ENCODE measurements around the gene PSMD8.

PSMD8 gene

DNA sequence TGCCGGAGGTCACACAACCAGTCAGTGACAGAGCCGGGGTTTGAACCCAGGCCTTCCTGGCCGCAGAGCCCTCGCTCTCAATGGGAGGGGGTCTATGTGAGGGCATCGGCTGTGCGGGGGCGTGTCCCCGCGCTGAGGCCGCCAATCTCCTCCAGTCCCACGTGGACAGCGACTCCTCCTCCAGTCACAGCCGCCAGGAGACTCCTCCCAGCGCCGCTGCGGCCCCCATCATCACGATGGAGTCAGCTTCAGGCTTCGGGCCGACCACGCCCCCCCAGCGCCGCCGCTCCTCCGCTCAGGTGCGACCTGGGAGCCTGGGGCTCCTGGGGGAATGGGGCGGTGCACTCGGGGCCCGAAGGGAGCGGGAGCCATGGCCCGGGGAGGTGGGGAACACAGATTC, 20.1 kb downstream of the PSMD8 start:
- DNase-seq (ENCODE audit: low spot score), result peak; percentile 86
- TF ChIP-seq, protein P1, sequence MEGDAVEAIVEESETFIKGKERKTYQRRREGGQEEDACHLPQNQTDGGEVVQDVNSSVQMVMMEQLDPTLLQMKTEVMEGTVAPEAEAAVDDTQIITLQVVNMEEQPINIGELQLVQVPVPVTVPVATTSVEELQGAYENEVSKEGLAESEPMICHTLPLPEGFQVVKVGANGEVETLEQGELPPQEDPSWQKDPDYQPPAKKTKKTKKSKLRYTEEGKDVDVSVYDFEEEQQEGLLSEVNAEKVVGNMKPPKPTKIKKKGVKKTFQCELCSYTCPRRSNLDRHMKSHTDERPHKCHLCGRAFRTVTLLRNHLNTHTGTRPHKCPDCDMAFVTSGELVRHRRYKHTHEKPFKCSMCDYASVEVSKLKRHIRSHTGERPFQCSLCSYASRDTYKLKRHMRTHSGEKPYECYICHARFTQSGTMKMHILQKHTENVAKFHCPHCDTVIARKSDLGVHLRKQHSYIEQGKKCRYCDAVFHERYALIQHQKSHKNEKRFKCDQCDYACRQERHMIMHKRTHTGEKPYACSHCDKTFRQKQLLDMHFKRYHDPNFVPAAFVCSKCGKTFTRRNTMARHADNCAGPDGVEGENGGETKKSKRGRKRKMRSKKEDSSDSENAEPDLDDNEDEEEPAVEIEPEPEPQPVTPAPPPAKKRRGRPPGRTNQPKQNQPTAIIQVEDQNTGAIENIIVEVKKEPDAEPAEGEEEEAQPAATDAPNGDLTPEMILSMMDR (IDR thresholded peaks at IDR 0.05; ENCODE audit: extremely low read depth, missing control alignments), result no peak

GRCh38 chr19:38395381-38396114, 21.2 kb downstream of the PSMD8 start:
- peak; percentile 68 for DNase-seq (ENCODE audit: low spot score)
- TF ChIP-seq, protein P1 (IDR thresholded peaks at IDR 0.05; ENCODE audit: extremely low read depth, missing control alignments), result no peak

DNA sequence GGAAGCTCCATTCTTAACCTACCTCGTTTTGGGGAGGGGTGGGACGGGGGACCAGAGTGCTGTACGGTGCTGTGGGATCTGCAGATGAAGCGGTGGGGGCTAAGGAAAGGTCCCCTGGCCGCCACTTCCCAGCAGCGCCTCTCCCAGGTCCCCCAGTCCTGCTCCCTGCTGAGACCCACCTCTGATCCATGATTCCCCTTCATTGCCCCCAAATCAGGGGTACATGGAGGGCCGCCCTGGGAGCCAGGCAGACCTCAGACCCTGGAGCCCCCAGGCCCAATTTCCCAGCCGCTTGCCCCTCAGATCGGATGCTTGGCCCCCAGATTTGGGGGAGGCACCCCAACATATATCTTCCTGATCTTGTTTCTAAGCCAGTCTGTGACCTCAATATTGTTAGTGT, 24.7 kb downstream of the PSMD8 start:
- TF ChIP-seq, protein P1 (IDR thresholded peaks at IDR 0.05; ENCODE audit: extremely low read depth, missing control alignments), result no peak
- DNase-seq (ENCODE audit: low spot score), result no peak

- no peak for DNase-seq (ENCODE audit: low spot score)
- TF ChIP-seq, protein P1 (IDR thresholded peaks at IDR 0.05; ENCODE audit: extremely low read depth, missing control alignments), result no peak
Observed at GRCh38 chr19:38399537-38399936, 25.2 kb downstream of the PSMD8 start.

GRCh38 chr19:38400361-38400760, 26.0 kb downstream of the PSMD8 start:
- no peak for DNase-seq (ENCODE audit: low spot score)
- TF ChIP-seq, protein P1 (IDR thresholded peaks at IDR 0.05; ENCODE audit: extremely low read depth, missing control alignments), result no peak

DNA sequence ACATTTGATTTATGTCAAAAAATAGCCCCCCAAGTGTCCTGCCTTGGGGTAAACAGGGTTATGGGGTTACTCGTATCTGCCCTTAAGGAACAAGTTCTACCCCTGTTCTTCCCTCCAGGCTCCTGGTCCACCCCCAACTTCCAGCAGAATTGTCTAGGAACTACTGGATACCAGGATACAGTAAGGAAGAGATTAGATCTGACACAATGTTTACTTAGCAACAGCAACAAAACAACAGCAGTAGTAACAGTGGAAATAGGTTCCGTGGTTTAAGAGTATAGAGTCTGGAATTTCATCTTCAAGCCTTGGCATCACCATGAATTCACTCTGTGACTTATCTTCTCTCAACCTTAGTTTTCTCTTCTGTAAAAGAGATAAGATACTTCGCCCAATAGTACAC, 26.8 kb downstream of the PSMD8 start:
- TF ChIP-seq, protein P1 (IDR thresholded peaks at IDR 0.05; ENCODE audit: extremely low read depth, missing control alignments), result no peak
- DNase-seq (ENCODE audit: low spot score), result no peak

- no peak for DNase-seq (ENCODE audit: low spot score)
- TF ChIP-seq, protein P1 (IDR thresholded peaks at IDR 0.05; ENCODE audit: extremely low read depth, missing control alignments), result no peak
Observed at GRCh38 chr19:38402623-38402966, 28.2 kb downstream of the PSMD8 start.
